Lung microvascular endothelial cell (primary cell): Measurements from ENCODE around the gene TLK1. TPM values are rescaled to one million over a fixed set of nuclear protein-coding genes. Genes with fewer than 3 reads are reported as not detected.
A peak's percentile ranks its signal among the peaks of the same experiment; 100 is the strongest.
"Not testable (repeated sequence)": the region's sequence is repeated elsewhere in the genome, so short reads cannot be mapped to it uniquely, and the experiment has no call there.

ENCODE experiments used
- DNase-seq, 2 donors: peaks; one replicate each; pipeline versions ENCODE4 v3.0.0 to v3.0.0-alpha.2; 2010; ENCODE audit warnings: low read depth in 2 of 2
- total RNA-seq: library from RNA; depleted of rRNA; stranded (reverse); fragments of >200 nt; gene quantifications from 2 replicates; pipeline ENCODE4 v1.2.1, GENCODE V29; 2014

Gene TLK1
- total RNA-seq, 1 donor from 2014 or later: 15.9 TPM

GRCh38 chr2:171086352-171087290, 74.1 kb downstream of the TLK1 start:
- DNase-seq: peak; percentile 72 to 83

- no peak for DNase-seq
Measured at GRCh38 chr2:171084128-171084527, 76.6 kb downstream of the TLK1 start.

DNA sequence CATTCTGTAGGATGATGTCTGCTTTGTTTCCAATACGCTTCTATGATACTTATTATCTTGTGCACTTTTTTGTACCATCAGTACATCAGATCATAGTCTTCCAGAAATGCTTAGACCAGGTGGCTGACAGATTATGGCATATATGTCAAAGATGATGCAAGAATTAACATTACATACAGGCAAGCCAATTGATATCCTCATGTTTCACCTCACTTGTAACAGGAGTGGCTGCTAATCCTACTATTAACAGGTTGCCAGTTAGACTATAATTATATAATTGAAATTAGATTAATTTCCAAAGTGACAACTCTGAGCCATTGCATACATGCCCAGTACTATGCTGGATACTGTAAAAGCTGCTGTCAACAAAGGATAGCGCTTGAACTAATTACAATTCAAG, 77.2 kb downstream of the TLK1 start:
- no peak for DNase-seq

DNA sequence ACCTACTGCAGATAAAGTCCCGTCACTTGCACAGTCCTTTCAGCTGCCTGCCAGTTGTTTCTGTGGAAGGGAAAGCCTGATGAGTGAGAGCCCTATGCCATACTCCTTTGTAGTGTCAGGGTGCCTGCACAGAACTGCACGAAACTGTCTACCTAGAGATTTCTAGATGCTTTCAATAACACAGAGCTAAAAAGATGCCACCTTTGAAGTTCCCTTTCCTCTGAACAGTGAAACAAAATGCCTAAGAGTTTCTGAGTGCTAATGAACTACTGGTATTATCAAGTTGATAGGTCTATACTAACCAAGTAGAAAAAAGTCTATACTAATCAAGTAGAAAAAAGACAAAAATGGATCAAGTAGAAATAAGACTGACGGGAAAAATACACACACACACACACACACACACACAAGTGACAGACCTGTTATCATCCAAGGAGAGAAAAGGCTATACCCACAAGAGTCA, 79.0 kb downstream of the TLK1 start:
- no peak for DNase-seq

- no peak for DNase-seq
Measured at GRCh38 chr2:171080607-171081006, 80.1 kb downstream of the TLK1 start.

DNA sequence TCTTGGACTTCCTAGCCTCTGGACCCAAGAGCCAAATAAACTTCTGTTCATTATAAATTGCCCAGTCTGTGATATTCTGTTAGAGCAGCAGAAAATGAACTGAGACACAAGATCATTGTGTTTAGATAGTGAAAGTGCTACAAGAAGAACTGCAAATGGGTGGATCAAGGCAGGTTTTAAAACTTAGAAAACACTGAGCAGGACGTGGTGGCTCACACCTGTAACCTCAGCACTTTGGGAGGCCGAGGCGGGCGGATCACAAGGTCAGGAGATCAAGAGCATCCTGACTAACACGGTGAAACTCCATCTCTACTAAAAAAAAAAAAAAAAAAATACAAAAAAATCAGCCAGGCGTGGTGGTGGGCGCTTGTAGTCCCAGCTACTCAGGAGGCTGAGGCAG, 84.3 kb downstream of the TLK1 start:
- not testable (repeated sequence) for DNase-seq

DNA sequence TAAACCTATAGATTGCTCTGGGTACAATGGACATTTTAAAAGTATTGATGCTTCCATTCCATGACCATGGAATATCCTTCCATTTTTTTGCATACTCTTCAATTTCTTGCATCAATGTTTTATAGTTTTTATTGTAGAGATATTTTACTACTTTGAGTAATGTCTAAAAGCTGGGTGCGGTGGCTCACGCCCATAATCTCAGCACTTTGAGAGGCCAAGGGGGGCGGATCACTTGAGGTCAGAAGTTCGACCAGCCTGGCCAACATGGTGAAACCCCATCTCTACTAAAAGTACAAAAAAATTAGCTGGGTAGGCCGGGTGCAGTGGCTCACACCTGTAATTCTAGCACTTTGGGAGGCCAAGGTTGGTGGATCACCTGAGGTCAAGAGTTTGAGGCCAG, 88.5 kb downstream of the TLK1 start:
- no peak for DNase-seq

DNA sequence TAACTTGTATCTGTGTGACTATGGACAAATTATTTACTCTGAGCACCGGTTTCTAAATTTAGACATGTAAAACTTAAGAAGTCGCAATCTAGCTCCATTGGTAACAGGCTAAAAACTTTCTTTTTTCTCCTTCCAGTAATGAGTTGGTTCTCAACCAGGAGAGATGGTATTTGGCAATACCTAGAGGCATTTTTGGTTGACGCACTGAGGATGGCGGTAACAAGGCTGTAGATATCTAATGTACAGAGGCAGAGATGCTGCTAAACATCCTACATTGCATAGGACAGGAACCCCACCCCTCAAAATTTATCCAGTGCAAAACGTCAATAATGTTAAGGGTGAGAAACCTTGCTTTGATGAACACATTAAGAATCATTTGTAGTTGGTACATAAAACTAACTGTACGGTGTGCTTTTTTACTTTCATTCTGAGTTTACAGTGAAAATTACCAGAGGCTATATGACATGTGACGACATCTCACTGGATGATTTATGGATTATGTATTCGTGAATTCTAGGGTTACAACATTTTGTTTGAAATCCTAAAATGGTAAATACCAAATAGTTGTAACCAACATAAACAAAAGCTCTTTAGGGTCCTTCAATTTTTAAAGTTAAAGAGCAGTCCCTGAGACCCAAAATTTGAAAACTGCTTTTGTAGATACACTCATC, 91.3 kb downstream of the TLK1 start:
- DNase-seq: no peak

DNA sequence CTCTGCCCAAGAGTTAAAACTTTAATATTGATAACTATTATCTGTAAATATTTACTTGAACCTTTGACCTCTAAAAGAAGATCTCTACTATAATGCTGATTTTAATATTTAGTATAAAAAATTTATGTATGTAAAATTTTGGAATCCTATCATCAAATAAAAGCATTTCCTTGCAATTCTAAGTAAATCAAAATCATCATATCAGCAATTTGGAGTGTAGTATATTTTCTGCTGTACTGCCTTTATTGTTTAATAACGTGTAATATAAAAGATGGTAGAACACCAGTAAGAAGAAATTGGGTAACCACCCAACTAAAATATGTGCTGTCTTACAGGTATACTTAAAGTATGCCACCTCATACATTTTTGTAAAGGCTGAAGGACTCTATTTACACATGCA, 94.6 kb downstream of the TLK1 start:
- DNase-seq: no peak

GRCh38 chr2:171057575-171057974, 103.1 kb downstream of the TLK1 start:
- DNase-seq: no peak

DNA sequence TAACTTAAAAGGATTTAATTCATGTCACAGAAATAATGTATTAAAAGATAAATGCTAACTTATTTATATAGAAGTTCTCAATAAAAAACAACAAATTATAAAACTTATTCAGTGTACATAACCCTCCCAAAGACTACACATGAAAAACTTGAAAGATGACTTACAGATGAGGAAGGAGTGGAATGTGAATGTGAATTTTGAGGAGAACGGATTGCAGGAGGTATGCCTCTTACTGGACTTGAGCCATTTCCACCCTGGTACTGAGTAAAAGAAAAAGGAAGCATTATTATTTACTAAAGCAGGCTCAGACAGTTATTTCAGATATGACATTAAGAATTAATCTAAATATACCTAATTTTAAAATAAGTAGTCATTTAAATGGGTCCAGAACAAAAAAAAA, 104.4 kb downstream of the TLK1 start:
- DNase-seq: no peak

DNA sequence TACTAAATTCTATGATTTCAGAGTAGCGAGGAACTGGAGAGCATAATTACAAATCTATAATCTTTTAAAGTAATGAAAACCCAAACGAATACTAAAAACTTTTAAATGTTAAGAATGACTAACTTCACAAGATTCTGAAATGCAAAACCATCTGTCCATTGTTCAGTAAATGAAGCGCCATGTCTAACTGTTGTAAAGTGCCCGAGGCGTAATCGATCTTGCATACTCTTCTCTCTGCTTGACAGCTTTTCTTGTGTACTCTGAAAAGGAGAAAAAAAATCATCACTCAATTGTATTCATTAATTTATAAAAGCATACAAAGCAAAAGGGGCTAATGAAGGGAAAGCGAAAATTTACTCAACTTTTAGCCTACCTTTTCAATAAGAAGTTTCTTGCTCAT, 111.0 kb downstream of the TLK1 start:
- DNase-seq: no peak

GRCh38 chr2:171046048-171046560, 114.6 kb downstream of the TLK1 start:
- DNase-seq: peak in 1 of 2 donors; percentile 19

- no peak for DNase-seq
Measured at GRCh38 chr2:171044416-171044815, 116.3 kb downstream of the TLK1 start.

DNA sequence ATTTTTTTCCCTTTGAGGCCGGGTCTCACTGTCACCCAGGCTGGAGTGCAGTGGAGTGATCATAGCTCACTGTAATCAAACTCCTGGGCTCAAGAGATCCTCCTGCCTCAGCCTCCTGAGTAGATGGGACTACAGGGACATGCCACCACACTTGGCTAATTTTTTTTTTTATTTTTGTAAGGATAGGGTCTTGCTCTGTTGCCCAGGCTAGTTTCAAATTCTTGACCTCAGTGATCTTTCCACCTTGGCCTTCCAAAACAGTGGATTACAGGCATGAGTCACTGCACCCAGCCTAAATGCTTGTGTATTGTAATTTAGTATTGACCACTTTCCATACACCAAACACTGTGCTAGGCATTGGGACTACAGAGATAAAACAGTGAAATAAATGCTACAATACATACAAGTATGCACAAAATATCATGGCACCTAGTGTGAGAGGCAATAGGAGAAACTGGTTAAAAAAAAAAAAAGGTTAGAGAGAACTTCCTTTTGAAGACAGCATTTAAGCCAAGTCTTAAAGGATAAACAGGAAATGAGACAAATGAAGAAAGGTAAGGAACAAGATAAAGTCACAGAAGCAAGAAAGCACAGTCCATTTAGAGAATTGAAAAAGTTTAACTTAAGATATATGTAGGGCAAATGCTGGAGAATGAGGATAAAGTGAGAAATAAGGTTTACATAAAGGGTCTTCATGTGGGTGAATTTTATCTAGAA, 118.3 kb downstream of the TLK1 start:
- DNase-seq: peak in 1 of 2 donors; percentile 3

DNA sequence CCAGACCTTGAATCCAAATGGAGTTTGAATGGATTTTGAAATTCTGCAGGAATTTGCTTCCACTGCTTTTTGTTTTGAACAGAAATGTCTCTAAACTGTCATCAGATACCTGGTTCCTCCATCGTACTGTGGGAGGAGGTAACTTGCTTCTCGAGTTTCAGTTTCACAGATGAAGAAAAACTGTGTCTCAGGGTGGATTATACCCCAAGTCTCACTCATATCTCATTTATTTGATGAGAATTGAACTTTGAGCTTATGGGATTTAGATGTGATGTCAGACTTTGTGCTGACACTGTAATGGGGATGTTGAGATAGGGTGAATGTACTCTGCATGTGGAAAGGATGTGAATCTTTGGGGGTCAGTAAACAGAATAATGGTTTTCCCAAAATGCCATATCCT, 124.2 kb downstream of the TLK1 start:
- no peak for DNase-seq

- no peak for DNase-seq
Measured at GRCh38 chr2:171034315-171034714, 126.4 kb downstream of the TLK1 start.

DNA sequence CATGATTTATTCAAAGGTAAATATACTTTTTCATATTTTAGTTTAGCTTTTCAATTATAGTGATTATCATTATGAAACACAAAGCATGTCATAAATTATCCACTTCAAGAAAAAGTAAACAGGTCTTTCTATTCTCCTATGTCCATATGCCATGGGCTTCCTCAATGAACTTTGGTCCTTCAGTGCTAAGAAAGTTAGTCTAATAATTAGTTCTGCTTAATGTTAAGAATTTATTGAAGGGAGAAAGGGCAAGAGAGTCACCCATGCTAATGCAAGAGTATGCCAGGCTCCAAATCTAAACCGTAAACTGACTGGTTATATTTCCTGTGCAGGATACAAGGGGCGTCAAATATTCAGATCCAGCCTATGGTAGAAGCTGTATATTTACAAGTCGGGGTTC, 135.5 kb downstream of the TLK1 start:
- DNase-seq: no peak

DNA sequence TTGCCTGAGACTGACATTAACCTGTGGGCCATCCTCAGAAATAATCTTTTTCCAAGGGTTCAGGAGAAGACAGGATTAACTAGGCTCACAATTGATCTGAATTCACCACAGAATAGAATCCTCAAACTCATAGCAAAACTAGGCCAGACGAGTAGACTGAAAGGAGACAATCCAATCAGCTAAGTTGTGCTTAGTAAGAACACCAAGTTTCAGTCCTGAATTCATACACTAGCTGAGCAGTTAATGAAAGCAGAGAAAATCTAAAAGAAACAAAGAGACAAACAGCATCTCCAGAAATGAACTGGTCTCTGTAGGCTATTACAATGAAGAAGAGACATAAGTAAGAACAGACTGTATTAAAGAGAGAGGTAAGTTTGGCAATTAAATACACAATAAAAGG, 142.2 kb downstream of the TLK1 start:
- DNase-seq: no peak

GRCh38 chr2:171016125-171016524, 144.6 kb downstream of the TLK1 start:
- DNase-seq: no peak

- no peak for DNase-seq
Measured at GRCh38 chr2:171013851-171014250, 146.8 kb downstream of the TLK1 start.

GRCh38 chr2:171009386-171009785, 151.3 kb downstream of the TLK1 start:
- DNase-seq: no peak
